ENCODE results near the gene LUM.

- TF ChIP-seq YY1 (IDR thresholded peaks at IDR 0.05; ENCODE audit: insufficient read depth, insufficient read length) (no peak), ZNF274 (IDR thresholded peaks at IDR 0.05; ENCODE audit: low read depth, low read length) (no peak), SUZ12 (IDR thresholded peaks at IDR 0.05; ENCODE audit: extremely low read depth, insufficient read depth, insufficient read length) (no peak)
Observed at GRCh38 chr12:91143206-91143605, 31.9 kb upstream of the LUM start.
